GM19240 (cell line): ENCODE results near the gene ABHD12B.

ENCODE experiments used
- DNase-seq: peaks from one replicate; pipeline ENCODE4 v3.0.0; 2011; ENCODE audit warnings: low spot score; ENCODE audit not compliant: insufficient read length

Gene ABHD12B

GRCh38 chr14:50871914-50872732, at the start of gene ABHD12B:
ABHD12B (plus strand) TSS chr14:50872053; CDS start chr14:50872175, 122 bp downstream.
- no peak for DNase-seq

DNA sequence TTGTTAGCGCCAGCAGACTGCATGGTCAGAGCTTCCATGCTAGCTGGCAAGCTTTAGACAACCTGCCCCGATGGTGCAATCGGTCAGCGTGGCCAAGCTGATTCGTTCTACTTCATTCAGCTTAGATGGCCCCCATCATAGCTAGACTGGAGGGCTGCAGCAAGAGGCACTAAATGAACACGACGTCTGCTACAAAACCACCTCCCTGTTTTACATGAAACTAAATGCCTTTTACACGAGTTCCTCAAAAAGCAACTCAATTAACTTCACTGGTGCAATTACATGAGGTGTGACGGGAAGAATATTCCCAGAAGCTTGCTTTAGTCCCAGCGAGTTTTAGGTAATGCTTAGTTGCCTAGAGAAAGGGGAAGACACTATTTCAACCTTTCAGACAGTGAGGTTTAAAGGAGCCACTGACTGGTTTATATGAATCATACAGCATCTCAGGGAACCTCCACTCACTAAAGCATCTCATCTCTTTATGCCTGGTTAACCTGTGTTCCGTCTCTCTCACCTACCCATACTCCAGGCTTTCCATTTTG, 49.3 kb upstream of the ABHD12B start:
- DNase-seq: no peak

DNA sequence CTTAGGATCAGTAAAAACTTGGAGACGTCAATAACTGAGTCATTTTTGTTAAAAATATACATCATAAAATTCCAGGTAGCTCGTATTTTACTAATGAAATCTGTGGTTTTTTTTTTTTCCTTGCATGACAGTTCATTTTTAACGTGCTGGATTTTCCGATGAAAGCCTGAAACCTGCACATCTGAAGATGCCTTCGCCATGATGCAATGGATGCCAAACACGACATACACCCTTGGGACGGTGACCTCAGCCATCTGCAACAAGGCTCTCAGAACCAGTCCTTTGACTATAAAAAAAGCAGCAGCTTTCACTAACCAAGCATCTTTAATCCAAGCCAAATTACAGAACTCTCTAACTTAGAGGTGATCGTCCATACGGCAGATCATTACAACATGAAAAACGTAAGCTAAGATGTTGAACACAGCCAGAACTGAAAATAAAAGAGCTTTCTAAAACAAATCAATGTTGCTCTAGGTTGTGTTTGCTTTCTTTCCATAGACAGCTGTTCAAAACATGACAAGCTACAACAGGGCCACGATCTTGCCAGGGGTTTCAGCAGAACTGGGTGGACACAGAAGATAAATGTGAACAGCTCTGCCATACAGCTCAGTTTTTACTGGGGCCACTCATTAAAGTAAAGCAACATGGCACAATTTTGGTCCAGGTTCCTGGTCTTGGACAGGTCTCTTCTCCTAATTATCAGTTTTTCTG, 48.6 kb upstream of the ABHD12B start:
- no peak for DNase-seq

DNA sequence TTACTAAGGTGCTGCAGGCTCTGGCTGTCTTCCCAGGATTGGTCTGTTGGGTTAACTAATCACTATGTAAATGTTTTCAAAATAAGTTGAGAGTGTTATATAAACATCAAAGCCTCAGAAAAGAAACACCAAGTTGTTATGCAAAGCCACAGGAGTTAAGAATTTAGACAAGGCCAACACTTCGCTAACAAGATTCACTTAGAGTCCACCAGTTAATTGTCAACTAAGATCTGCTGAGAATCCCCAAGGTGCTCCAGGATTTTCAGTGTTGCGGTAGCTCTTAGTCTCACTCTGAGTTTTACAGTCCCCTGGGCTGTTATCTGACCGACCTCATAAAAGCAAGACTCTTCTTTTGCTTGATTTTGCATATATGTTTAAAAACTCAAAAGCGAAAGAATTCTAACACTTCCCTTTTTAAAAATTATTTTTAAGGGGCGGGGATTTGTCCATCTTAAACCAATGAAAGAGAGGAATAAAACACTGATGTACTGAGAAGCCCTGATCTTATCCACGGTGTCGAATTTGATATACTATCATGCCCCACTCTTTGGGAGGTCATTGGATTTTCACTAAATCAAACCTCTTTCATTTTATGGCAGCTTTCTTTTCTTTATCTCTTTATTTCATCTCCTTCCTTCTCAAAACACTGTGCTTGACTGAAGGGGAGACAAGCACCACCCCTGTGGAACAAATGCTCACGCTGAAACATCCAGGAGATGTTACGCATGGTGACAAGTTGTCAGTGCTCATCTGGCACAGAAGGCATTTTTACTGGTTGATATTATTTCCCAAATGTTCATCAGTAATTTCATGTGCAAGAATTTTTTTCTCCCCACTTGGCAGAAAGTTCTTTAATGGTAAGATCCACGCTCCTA, 47.9 kb upstream of the ABHD12B start:
- no peak for DNase-seq

GRCh38 chr14:50825307-50825706, 46.5 kb upstream of the ABHD12B start:
- no peak for DNase-seq

GRCh38 chr14:50826681-50827080, 45.2 kb upstream of the ABHD12B start:
- DNase-seq: no peak

- DNase-seq: no peak
Observed at GRCh38 chr14:50828721-50829488, 42.9 kb upstream of the ABHD12B start.

- no peak for DNase-seq
Observed at GRCh38 chr14:50829489-50830043, 42.3 kb upstream of the ABHD12B start.

- DNase-seq: no peak
Observed at GRCh38 chr14:50830044-50830931, 41.6 kb upstream of the ABHD12B start.

DNA sequence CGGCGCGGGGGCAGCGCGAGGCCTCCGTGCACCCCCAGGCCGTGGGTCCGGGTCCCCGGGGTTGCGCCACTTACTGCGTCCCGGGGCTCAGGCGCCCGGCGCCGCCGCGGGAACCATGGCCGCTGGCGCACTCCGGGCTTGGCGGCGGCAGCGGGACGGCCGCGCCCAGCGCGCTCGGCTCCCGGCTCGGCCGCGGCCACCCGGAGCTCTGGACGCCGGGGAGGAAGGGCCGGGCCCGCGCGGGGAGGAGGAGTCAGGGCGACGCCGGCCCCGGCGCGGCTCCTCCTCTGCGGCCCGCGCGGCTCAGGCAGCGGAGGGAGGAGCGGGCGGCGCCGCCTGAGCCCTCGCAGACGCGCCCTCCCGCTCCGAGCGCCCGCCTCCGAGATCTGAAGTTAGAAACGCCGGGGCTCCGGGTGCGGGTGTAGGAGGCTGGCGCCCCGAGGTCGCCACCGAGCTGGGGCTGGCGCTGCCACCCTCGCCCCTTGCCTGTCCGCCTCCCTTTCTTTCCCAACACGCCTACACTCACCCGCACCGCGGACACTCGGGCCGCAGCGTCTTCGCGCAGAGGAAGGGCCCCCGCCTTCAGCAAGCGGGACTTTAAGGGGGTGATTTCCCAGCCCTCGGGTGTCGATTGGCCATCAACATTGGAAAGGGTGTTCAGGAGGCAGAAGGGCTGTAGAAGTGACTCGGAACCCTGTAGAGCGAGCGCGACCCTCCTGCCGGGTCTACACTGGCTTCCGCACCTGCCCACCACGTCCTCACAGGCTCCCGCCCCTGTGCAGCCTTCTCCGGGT, 40.7 kb upstream of the ABHD12B start, which contains the start of gene NIN:
Gene NIN (minus strand): TSS at position 231 of the 794 bp plus-strand sequence. CDS start 9,106 bp downstream, outside the sequence.
- DNase-seq: no peak

GRCh38 chr14:50831726-50832168, 40.1 kb upstream of the ABHD12B start:
- no peak for DNase-seq

- no peak for DNase-seq
Observed at GRCh38 chr14:50832935-50833630, 38.8 kb upstream of the ABHD12B start.

GRCh38 chr14:50834802-50835276, 37.0 kb upstream of the ABHD12B start:
- DNase-seq: no peak

DNA sequence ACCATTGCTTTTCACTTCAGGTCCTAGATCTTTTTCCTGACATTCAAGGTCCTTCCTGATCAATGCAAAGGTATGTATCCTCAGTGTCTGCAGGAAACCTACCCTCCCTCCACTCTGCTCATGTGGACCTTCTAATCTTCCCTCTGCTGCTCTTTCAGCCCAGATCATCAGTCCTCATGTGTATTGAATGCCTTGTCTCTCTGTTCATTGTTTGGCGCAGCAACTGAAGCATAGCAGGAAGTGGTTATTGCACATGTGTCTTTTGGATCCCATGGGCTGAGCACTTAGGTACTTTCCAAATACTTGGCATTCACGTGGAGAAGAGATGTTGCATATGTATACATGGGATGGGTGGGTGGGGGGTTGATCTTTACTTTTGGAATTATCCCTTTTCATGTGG, 36.6 kb upstream of the ABHD12B start:
- no peak for DNase-seq

- no peak for DNase-seq
Observed at GRCh38 chr14:50836515-50836914, 35.3 kb upstream of the ABHD12B start.

DNA sequence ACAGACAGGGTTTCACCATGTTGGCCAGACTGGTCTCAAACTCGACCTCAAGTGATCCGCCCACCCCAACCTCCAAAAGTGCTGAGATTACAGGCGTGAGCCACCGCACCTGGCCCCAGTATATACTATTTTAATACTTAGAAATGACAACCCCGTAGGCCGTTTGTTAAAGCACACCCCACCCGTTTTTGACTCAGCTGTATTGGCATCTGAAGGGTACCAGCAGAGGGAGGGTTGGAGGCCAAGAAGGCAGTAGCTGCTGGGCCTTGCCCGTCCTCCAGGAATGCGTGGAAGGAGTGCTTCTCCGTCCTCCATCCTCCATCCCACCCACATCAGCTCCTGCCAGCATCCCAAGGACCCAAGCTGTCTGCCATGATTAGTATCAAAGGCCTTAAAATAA, 34.6 kb upstream of the ABHD12B start:
- no peak for DNase-seq

- DNase-seq: no peak
Observed at GRCh38 chr14:50837850-50838470, 33.9 kb upstream of the ABHD12B start.
